Stimulated activated CD8-positive, alpha-beta memory T cell treated with anti-CD3 and anti-CD28 coated beads, Interleukin-15, amount 100 ng/mL, for 24 hours (primary cell): ENCODE results near the gene FEZF2.

ENCODE experiments used
- DNase-seq: peaks from one replicate; pipeline ENCODE4 v3.0.0-alpha.2; 2020; ENCODE audit warnings: low read depth

The FEZF2 gene

GRCh38 chr3:62373215-62373614, at the start of gene FEZF2:
FEZF2 (minus strand) TSS chr3:62373550; CDS start chr3:62372868, 682 bp downstream.
- no peak for DNase-seq

DNA sequence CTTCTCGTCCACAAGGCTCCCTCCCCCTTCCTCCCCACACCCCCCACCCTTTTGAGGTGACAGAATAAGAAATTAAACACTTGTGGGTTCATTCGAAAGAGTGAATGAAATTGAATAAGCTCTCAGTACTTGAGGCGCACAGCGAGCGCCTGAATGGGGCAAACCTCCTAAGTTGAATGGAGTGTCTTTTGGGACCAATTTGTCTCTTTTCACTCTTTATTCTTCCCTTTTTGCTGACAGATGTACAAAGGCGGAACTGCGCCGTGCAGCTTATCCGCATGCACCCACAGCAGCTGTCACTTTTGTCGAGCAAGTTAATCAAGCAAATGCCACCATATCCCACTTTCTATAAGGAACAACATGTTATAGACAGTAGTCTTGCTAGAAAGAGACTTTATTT, 47.9 kb upstream of the FEZF2 start:
- no peak for DNase-seq

DNA sequence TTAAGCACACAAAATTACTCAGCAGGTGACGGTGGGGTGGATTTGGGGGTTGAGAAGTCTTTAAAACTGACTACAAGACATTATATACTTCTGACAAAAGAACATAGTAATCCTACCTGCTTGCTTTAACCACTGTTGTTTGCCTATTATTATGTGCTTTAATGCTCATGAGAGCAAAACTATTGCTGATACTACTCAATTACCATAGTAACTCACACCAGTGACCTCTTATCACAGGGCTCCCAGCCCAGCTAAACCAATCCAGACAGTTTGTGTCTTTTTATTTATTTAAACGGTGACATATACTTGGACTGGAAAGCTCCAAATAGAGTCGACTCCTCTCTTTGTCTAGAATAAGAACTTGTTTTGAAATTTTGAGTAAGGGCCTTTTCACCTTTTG, 42.8 kb upstream of the FEZF2 start:
- DNase-seq, result no peak

DNA sequence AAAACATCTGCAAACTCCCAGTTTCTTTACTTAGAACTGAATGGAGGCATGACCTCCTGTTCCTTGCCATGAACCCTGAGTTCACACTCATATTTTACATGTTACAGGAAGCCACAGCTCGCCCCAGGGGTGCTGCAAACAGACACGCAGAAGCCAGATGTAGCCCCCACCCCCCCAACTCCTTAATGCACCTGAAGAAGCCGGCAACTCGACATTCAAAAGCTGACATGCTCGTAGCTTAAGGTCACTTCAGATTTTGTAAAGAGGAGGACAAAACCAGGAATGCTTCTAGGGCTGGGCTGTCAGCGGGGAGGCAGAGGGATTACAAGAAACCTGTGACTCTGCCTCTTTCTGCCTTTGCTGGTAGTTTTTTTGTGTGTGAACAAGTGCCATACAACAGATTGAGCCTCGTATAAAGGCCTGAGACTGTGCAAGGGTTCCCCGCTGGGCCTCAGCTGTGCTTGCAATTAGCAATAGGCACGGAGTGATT, 42.0 kb upstream of the FEZF2 start:
- DNase-seq, result no peak

DNA sequence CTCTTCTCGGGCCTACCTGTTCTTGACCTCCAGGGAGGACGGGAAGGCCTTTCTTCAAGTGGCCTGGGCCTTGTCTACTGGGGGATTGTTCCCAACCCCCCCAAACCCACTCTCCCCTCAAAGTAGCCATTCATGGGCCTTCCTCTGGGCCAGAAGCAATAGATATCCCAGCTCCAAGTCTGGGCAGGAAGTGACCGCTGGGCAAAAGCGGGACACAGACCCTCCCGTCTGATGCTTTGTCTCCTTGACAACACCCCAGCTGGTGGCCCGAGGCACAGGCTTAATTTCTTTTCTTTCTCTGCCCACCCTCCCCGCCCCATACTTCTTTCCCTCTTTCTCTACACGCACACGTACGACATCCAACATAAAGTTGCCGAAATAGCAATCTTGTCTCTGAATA, 41.4 kb upstream of the FEZF2 start:
- DNase-seq, result no peak

DNA sequence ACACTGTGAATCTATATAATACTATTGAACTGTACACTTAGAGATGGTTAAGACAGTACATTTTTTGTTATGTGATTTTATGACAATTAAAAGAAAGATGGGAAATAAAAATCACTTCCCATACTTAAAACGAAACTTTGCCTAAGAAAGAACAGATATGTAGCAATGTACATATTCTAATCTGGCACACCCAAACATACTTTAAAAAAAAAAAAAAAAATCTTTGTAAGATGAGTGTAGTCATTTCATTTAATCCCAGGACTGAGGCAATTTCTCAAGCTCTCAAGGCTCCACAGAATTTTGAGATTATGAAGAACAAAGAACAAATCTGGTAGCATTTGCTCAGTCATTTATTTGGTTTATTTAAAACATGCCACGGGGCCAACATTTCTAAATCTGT, 40.3 kb upstream of the FEZF2 start:
- no peak for DNase-seq

- no peak for DNase-seq
Measured at GRCh38 chr3:62406945-62407344, 33.6 kb upstream of the FEZF2 start.

- DNase-seq, result no peak
Measured at GRCh38 chr3:62405566-62405965, 32.2 kb upstream of the FEZF2 start.

- no peak for DNase-seq
Measured at GRCh38 chr3:62405135-62405534, 31.8 kb upstream of the FEZF2 start.

- DNase-seq, result no peak
Measured at GRCh38 chr3:62404321-62404720, 31.0 kb upstream of the FEZF2 start.

GRCh38 chr3:62403765-62404164, 30.4 kb upstream of the FEZF2 start:
- DNase-seq, result no peak

GRCh38 chr3:62392626-62393292, 19.4 kb upstream of the FEZF2 start:
- DNase-seq, result no peak

- no peak for DNase-seq
Measured at GRCh38 chr3:62387251-62387650, 13.9 kb upstream of the FEZF2 start.

GRCh38 chr3:62379321-62379798, 6.0 kb upstream of the FEZF2 start:
- no peak for DNase-seq

- DNase-seq, result no peak
Measured at GRCh38 chr3:62378921-62379320, 5.6 kb upstream of the FEZF2 start.

GRCh38 chr3:62378311-62378789, 5.0 kb upstream of the FEZF2 start:
- no peak for DNase-seq

GRCh38 chr3:62376906-62377877, 3.8 kb upstream of the FEZF2 start:
- no peak for DNase-seq

GRCh38 chr3:62376454-62376720, 3.0 kb upstream of the FEZF2 start:
- DNase-seq, result no peak

DNA sequence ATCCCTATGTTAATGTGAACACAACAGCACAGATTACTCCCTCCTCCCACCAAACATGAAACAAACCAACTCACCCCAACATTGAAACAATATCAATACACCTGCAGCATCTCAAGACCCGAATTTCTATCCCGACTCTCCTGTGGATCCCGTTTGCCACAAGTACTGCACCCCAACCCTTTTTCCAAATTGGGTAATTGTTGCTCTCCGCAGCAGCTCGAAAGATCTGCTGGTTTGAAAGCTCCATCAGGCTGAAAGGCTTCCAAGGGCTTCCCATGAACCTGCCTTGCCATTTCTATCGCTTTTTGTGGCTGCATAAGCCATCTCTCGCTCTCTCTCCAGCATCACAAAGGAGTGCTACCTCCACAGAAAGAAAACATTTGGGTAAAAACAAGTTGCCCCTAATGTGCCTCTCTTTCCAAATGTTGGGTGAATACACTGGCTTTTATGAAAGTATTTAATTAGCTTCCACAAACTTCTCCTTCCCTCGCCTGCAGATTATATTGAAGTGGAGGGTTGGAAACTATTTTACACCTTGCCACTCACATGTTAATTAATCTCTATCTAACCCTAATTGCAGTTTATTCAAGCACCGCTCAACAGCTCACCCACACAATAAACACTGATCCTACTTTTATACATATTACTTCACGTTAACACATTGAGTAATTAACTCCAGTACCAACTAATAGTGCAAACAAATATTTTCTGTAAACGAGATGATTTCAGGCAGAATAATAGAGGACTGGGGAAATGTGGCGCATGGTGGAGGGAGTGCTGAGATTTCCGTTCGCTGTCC, 2.5 kb upstream of the FEZF2 start:
- DNase-seq, result no peak

DNA sequence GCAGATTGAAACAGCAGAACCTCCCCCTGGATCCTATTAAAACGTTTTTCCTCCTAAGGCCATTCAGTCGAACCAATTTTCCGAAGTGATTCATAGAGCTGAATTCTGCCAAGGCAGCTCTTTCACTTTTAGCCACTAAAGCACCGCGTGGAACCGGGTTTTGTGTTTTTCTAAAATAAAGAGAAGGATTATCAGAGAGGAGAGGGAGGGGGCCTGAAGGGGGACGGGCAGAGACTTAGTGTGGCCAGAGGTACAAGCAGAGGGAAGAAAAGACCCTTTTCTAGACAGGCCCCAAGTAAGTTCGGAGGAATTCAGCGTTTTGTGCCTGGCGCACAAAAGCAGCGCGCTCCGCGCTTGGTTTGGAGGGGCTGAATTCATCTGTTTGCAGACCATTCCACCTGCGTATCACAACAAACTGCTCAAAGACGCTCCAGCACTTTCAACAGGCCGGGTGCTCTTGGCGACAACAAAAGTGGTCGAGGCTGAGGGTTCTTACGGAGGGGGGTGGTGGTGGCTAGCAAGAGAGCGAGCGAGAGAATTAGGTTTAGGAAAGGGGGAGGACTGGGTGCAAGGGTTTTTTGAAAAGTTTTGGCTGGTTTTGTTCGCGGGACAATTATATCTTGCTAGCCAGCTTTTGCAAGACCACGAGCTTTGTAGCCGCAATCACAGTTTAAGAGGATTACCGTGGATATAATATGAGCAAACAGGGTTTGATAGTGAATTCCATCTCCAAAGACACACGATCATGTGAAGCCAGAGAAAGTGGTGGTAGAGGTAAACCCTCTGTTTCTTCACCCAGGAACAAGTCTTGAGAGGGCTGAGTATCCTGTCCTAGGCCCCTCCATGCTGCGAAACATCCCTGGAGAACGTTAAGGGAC, 1.2 kb upstream of the FEZF2 start:
- DNase-seq, result no peak

GRCh38 chr3:62373714-62374333, 474 bp upstream of the FEZF2 start:
- no peak for DNase-seq
